Testis (tissue), 2 donors: Measurements from ENCODE around the gene ZNF786.

Source experiments
- CTCF ChIP-seq, 3 experiments: fragments of 450-650 bp in 2 of 3; fragments of 200-600 bp in 1 of 3; sonication (generic) in 1 of 3; IDR thresholded peaks; one replicate each; pipeline ENCODE4 v1.5.1; 2016 to 2019; ENCODE audit warnings: antibody characterized with exemption in 3 of 3, mild to moderate bottlenecking in 2 of 3, moderate library complexity in 1 of 3
- POLR2A ChIP-seq: fragments of 450-650 bp; IDR thresholded peaks from one replicate; pipeline ENCODE4 v1.6.1; 2017; ENCODE audit warnings: antibody characterized with exemption, mild to moderate bottlenecking, moderate library complexity

- TF ChIP-seq CTCF (IDR thresholded peaks at IDR 0.05) (no peak), POLR2A (no peak)
Observed at GRCh38 chr7:149036676-149037075, 53.8 kb downstream of the ZNF786 start.
